Choroid plexus epithelial cell (primary cell): ENCODE measurements around the gene IMPG1.

Experiments
- DNase-seq: peaks from one replicate; pipeline ENCODE4 v3.0.0-alpha.2; 2010; ENCODE audit warnings: low read depth
- H3K4me3 ChIP-seq: 2 replicates; pipeline ENCODE4 v1.5.1; 2011; ENCODE audit warnings: low read depth, mild to moderate bottlenecking, control low read depth, low read length, moderate library complexity
- CTCF ChIP-seq: conservative IDR thresholded peaks from 2 replicates; pipeline ENCODE4 v1.5.1; 2011; ENCODE audit warnings: low read depth, mild to moderate bottlenecking, control low read depth, inconsistent platforms, low read length, moderate library complexity

IMPG1 gene

GRCh38 chr6:75937846-75938245 is 134.6 kb downstream of the IMPG1 start:
- H3K4me3 ChIP-seq: no peak overlapping the region
- no peak for TF ChIP-seq CTCF
- DNase-seq: no peak

GRCh38 chr6:75936682-75937081 is 135.8 kb downstream of the IMPG1 start:
- no peak for DNase-seq
- H3K4me3 ChIP-seq: no peak overlapping the region
- no peak for TF ChIP-seq CTCF

DNA sequence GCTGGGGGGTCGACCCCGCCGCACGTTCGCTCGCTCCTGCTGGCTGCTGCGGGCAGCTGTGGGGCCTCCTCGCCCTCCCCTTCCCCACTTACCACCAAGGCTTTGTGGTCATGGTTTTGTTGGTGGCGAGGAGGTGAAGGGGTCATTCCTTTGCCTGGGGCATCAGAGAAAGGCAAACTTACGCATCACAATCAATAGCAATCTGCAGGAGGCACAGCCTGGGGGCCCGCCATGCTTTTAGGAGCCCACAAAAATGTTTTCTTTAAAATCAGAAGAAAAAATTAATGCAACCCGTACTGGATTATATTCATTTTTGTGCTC is 137.0 kb downstream of the IMPG1 start:
- no peak for DNase-seq
- no peak for TF ChIP-seq CTCF
- H3K4me3 ChIP-seq: peak overlapping the region; percentile 56

GRCh38 chr6:75934643-75935472 is 137.6 kb downstream of the IMPG1 start:
- peak overlapping the region; percentile 56 for H3K4me3 ChIP-seq
- TF ChIP-seq CTCF: peak; percentile 83
- DNase-seq: peak; percentile 88

DNA sequence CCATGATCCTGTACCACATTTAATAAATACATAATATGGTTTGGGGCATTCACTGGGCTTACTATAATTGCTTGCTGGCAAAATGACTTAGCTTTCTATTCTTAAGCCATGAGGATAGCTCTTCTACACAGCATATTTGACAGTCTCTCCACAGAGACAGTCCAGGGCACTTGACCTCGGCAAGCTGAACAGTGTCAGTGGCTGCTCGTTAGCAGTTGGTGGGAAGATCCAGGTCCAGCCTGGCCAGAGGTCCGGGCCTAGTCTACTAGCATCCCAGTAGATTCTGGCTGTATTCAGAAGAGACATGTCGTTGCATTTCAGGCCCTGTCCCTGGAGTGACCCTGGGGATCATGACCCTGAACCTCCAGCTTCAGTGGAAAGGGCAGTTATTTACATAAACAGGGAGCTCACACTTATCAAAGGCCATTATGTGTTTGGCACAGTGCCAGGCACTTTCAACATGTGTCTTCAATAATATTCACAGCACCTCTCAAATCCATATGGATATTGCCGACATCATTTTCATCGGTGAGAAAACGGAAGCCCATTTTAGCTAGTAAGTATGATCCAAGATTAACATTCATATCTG is 139.0 kb downstream of the IMPG1 start:
- DNase-seq: no peak
- no peak for TF ChIP-seq CTCF
- H3K4me3 ChIP-seq: no peak overlapping the region

DNA sequence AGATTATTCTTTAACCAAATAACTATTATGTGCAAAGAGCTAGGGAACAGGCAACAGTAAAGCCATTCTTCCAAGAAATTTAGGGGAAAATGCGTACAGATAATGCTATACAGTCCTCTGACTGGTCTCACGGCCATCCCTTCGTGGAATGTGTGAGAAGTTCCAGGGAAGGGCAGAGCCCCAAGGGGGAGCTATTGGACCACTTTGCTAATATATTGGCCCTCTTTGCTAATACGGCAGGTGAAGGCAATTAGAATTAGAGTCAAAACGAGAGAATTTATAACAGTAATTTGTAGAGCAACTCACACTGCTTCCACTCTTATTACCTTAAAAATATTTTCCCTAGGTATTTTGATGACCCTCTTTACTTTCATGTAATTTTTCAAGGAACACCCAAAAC is 140.4 kb downstream of the IMPG1 start:
- TF ChIP-seq CTCF: peak; percentile 79
- peak; percentile 53 for DNase-seq
- no peak overlapping the region for H3K4me3 ChIP-seq
